Stomach (tissue), 9 donors: ENCODE results near the gene EFCAB10. TPM values are rescaled to one million over a fixed set of nuclear protein-coding genes. Genes with fewer than 3 reads are reported as not detected.

ENCODE experiments used
- DNase-seq, 2 donors: peaks; one replicate each; pipeline versions ENCODE4 v3.0.0 to v3.0.0-alpha.2; 2013 to 2019
- H3K27ac ChIP-seq, 5 donors: fragments of 200-600 bp in 4 of 5; sonication (generic) in 4 of 5; one replicate each; pipeline ENCODE4 v1.5.1; 2013 to 2019; ENCODE audit warnings: mild to moderate bottlenecking in 1 of 5, moderate library complexity in 1 of 5
- H3K27me3 ChIP-seq, 3 donors: fragments of 200-600 bp; sonication (generic); one replicate each; pipeline ENCODE4 v1.5.1; 2017 to 2019; ENCODE audit warnings: mixed run types in 1 of 3
- H3K36me3 ChIP-seq, 4 donors: fragments of 200-600 bp; sonication (generic); 1 replicate in 3 of 4; 2 replicates in 1 of 4; pipeline ENCODE4 v1.5.1; 2016 to 2019
- H3K4me1 ChIP-seq, 4 donors: fragments of 200-600 bp; sonication (generic); one replicate each; pipeline ENCODE4 v1.5.1; 2016 to 2019
- H3K4me3 ChIP-seq, 4 donors: fragments of 200-600 bp; sonication (generic) in 3 of 4; one replicate each; pipeline ENCODE4 v1.5.1; 2016 to 2019; ENCODE audit warnings: mild to moderate bottlenecking in 1 of 4
- H3K9me3 ChIP-seq, 4 donors: fragments of 200-600 bp; sonication (generic); one replicate each; pipeline ENCODE4 v1.5.1; 2016 to 2019
- CTCF ChIP-seq, 7 experiments: fragments of 450-650 bp in 4 of 7; fragments of 200-600 bp in 3 of 7; sonication (generic) in 3 of 7; IDR thresholded peaks; one replicate each; pipeline ENCODE4 v1.5.1; 2016 to 2019; ENCODE audit warnings: antibody characterized with exemption in 7 of 7, control low read depth in 2 of 7, mild to moderate bottlenecking in 1 of 7
- EP300 ChIP-seq: sonication (generic); formaldehyde crosslinking; IDR thresholded peaks from one replicate; pipeline ENCODE4 v1.6.1; 2017; ENCODE audit warnings: antibody characterized with exemption
- POLR2A ChIP-seq, 4 donors: fragments of 450-650 bp; IDR thresholded peaks; one replicate each; pipeline ENCODE4 v1.6.1; 2016; ENCODE audit warnings: antibody characterized with exemption in 4 of 4, control low read depth in 2 of 4, mild to moderate bottlenecking in 1 of 4, moderate library complexity in 1 of 4
- POLR2AphosphoS5 ChIP-seq, 3 donors: sonication (generic); formaldehyde crosslinking; IDR thresholded peaks; one replicate each; pipeline ENCODE4 v1.6.1; 2016; ENCODE audit warnings: antibody characterized with exemption in 3 of 3
- WGBS, 5 donors: extraction: QIAGEN DNeasy Blood & Tissue Kit in 3 of 5; methylation state at CpG; one replicate each; pipeline versions ENCODE4 v1.1.5 to v1.1.7; 2013 to 2018; 5-methylcytosine and 5-hydroxymethylcytosine counted together
- intact Hi-C: fragments of 100-400 bp; cut with DNase I; formaldehyde crosslinking; loops from one replicate; pipeline ENCODE4 v1.15.1; 2023; ENCODE audit warnings: low total_unique reads
- polyA plus RNA-seq, 3 donors: library from polyadenylated mRNA; stranded (reverse); fragments of 200-250 nt; gene quantifications; one replicate each; pipeline ENCODE4 v1.2.3, GENCODE V29; 2013
- total RNA-seq, 5 donors: library from RNA; depleted of rRNA; stranded (reverse); fragments of >200 nt; gene quantifications; one replicate each; pipeline versions ENCODE4 v1.1.0 to v1.2.3, GENCODE V29; 2014 to 2016
- donor health status: healthy with polysubstance abuse.
- donor health status: Bipolar disorder and iron deficiency.
- donor health status: healthy.

The EFCAB10 gene
- total and polyA plus RNA-seq, 8 donors: 1.5 TPM; not detected in 7

- no peaks in the 10 kb centered on the region for H3K27me3 ChIP-seq
- H3K36me3 ChIP-seq: peaks cover 32 to 99% (median 96%) of the 10 kb centered on the region in 4 donors
- DNase-seq: no peak
- intact Hi-C loops: no loop called here
- 83 to 100% (median 94%) methylated on average over 1 of the region's 1 CpG for WGBS, 5 donors
- no peaks in the 10 kb centered on the region for H3K4me1 ChIP-seq
- no peak overlapping the region for H3K4me3 ChIP-seq
- no peaks in the 10 kb centered on the region for H3K9me3 ChIP-seq
- no peak for TF ChIP-seq CTCF (IDR thresholded peaks at IDR 0.05)
- TF ChIP-seq POLR2A (IDR thresholded peaks at IDR 0.05): no peak
- no peak for TF ChIP-seq EP300
- TF ChIP-seq POLR2AphosphoS5 (IDR thresholded peaks at IDR 0.05): no peak
- H3K27ac ChIP-seq: no peak overlapping the region
Observed at GRCh38 chr7:105559926-105560325, 21.4 kb downstream of the EFCAB10 start.

- Histone ChIP-seq H3K27ac (no peak overlapping the region), H3K27me3 (no peaks in the 10 kb centered on the region), H3K9me3 (no peaks in the 10 kb centered on the region), H3K4me1 (peaks cover 4 to 16% (median 12%) of the 10 kb centered on the region in 4 donors), H3K4me3 (no peak overlapping the region), H3K36me3 (peaks cover 34 to 87% (median 76%) of the 10 kb centered on the region in 4 donors)
- DNase-seq: no peak
- TF ChIP-seq POLR2AphosphoS5 (IDR thresholded peaks at IDR 0.05) (no peak), CTCF (IDR thresholded peaks at IDR 0.05) (no peak), EP300 (no peak), POLR2A (IDR thresholded peaks at IDR 0.05) (no peak)
- 60 to 86% (median 75%) methylated on average over 2 of the region's 2 CpGs for WGBS, 5 donors
- intact Hi-C loops: no loop called here
Observed at GRCh38 chr7:105538339-105538738, 43.0 kb downstream of the EFCAB10 start.

GRCh38 chr7:105532709-105533460, 48.4 kb downstream of the EFCAB10 start:
- no peaks in the 10 kb centered on the region for H3K27me3 ChIP-seq
- TF ChIP-seq EP300 (no peak), CTCF (IDR thresholded peaks at IDR 0.05) (no peak), POLR2A (IDR thresholded peaks at IDR 0.05) (no peak), POLR2AphosphoS5 (IDR thresholded peaks at IDR 0.05) (no peak)
- H3K4me1 ChIP-seq: peaks cover 9 to 33% (median 26%) of the 10 kb centered on the region in 4 donors
- peak overlapping the region; percentile 86 to 95 (median 92) for H3K27ac ChIP-seq
- H3K4me3 ChIP-seq: peak overlapping the region; percentile 83 to 96 (median 88)
- intact Hi-C loops: no loop called here
- H3K36me3 ChIP-seq: peaks cover 3 to 32% (median 21%) of the 10 kb centered on the region in 4 donors
- WGBS, 5 donors: 24 to 32% (median 25%) methylated on average over 12 of the region's 12 CpGs
- H3K9me3 ChIP-seq: no peaks in the 10 kb centered on the region
- no peak for DNase-seq

GRCh38 chr7:105531792-105532671, 49.3 kb downstream of the EFCAB10 start, which contains the start of gene RINT1:
TSS of gene RINT1 (plus strand) at chr7:105532201. CDS start at chr7:105532316, 115 bp downstream.
- Histone ChIP-seq H3K27me3 (no peaks in the 10 kb centered on the region), H3K36me3 (peaks cover 3 to 24% (median 13%) of the 10 kb centered on the region in 4 donors), H3K9me3 (no peaks in the 10 kb centered on the region), H3K4me3 (peak within 1 kb of the TSS; percentile 83 to 96 (median 88)), H3K27ac (peak within 1 kb of the TSS; percentile 86 to 95 (median 92)), H3K4me1 (peaks cover 9 to 33% (median 26%) of the 10 kb centered on the region in 4 donors)
- intact Hi-C loops: no loop called here
- peak; percentile 94 to 97 for DNase-seq
- 2 to 3% (median 2%) methylated on average over 36 to 42 of the region's 42 CpGs for WGBS, 5 donors
- TF ChIP-seq CTCF (IDR thresholded peaks at IDR 0.05) (peak in 5 of 7 experiments; percentile 5 to 64 (median 60)), POLR2A (IDR thresholded peaks at IDR 0.05) (peak in 2 of 4 donors; percentile 32 to 42), POLR2AphosphoS5 (IDR thresholded peaks at IDR 0.05) (peak; percentile 83 to 96 (median 96)), EP300 (no peak)
